ENCODE data around the gene SERP2. TPM values are rescaled to one million over a fixed set of nuclear protein-coding genes. Genes with fewer than 3 reads are reported as not detected.

The SERP2 gene
- total RNA-seq, 1 donor from 2014 or later: 2.8 TPM

- peak overlapping the region; percentile 24 for H3K27ac ChIP-seq
- H3K4me1 ChIP-seq: no peaks in the 10 kb centered on the region
- no peaks in the 10 kb centered on the region for H3K36me3 ChIP-seq
- H3K27me3 ChIP-seq: no peaks in the 10 kb centered on the region
- H3K9me3 ChIP-seq: no peaks in the 10 kb centered on the region
- TF ChIP-seq, protein P1, sequence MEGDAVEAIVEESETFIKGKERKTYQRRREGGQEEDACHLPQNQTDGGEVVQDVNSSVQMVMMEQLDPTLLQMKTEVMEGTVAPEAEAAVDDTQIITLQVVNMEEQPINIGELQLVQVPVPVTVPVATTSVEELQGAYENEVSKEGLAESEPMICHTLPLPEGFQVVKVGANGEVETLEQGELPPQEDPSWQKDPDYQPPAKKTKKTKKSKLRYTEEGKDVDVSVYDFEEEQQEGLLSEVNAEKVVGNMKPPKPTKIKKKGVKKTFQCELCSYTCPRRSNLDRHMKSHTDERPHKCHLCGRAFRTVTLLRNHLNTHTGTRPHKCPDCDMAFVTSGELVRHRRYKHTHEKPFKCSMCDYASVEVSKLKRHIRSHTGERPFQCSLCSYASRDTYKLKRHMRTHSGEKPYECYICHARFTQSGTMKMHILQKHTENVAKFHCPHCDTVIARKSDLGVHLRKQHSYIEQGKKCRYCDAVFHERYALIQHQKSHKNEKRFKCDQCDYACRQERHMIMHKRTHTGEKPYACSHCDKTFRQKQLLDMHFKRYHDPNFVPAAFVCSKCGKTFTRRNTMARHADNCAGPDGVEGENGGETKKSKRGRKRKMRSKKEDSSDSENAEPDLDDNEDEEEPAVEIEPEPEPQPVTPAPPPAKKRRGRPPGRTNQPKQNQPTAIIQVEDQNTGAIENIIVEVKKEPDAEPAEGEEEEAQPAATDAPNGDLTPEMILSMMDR (IDR thresholded peaks at IDR 0.05): no peak
- peak overlapping the region; percentile 58 for H3K4me3 ChIP-seq
- DNase-seq: no peak
- intact Hi-C loops (cut with DNase I): no loop called here
- ATAC-seq: peak; percentile 39
Observed at GRCh38 chr13:44373247-44373600, 400 bp upstream of the SERP2 start.

- intact Hi-C loops (cut with DNase I): no loop called here
- no peaks in the 10 kb centered on the region for H3K4me1 ChIP-seq
- no peak overlapping the region for H3K27ac ChIP-seq
- H3K36me3 ChIP-seq: no peaks in the 10 kb centered on the region
- DNase-seq (no peak), ATAC-seq (no peak)
- TF ChIP-seq, protein P1 (IDR thresholded peaks at IDR 0.05): no peak
- H3K9me3 ChIP-seq: no peaks in the 10 kb centered on the region
- H3K4me3 ChIP-seq: peak overlapping the region; percentile 58
- H3K27me3 ChIP-seq: no peaks in the 10 kb centered on the region
Observed at GRCh38 chr13:44374348-44374712, 706 bp downstream of the SERP2 start.

- intact Hi-C loops (cut with DNase I): no loop called here
- DNase-seq (no peak), ATAC-seq (no peak)
- Histone ChIP-seq H3K9me3 (no peaks in the 10 kb centered on the region), H3K4me1 (no peaks in the 10 kb centered on the region), H3K36me3 (no peaks in the 10 kb centered on the region), H3K27me3 (no peaks in the 10 kb centered on the region), H3K27ac (no peak overlapping the region), H3K4me3 (no peak overlapping the region)
- TF ChIP-seq, protein P1 (IDR thresholded peaks at IDR 0.05): no peak
Observed at GRCh38 chr13:44378277-44378676, 4.7 kb downstream of the SERP2 start.

- ATAC-seq (no peak), DNase-seq (no peak)
- Histone ChIP-seq H3K36me3 (no peaks in the 10 kb centered on the region), H3K27ac (no peak overlapping the region), H3K4me3 (no peak overlapping the region), H3K4me1 (no peaks in the 10 kb centered on the region), H3K27me3 (no peaks in the 10 kb centered on the region), H3K9me3 (no peaks in the 10 kb centered on the region)
- TF ChIP-seq, protein P1 (IDR thresholded peaks at IDR 0.05): no peak
- intact Hi-C loops (cut with DNase I): no loop called here
Observed at GRCh38 chr13:44379885-44380284, 6.3 kb downstream of the SERP2 start.

- Histone ChIP-seq H3K27ac (no peak overlapping the region), H3K9me3 (no peaks in the 10 kb centered on the region), H3K4me3 (no peak overlapping the region), H3K4me1 (no peaks in the 10 kb centered on the region), H3K36me3 (no peaks in the 10 kb centered on the region), H3K27me3 (no peaks in the 10 kb centered on the region)
- DNase-seq (no peak), ATAC-seq (no peak)
- intact Hi-C loops (cut with DNase I): no loop called here
- TF ChIP-seq, protein P1 (IDR thresholded peaks at IDR 0.05): no peak
Observed at GRCh38 chr13:44380404-44381165, 7.0 kb downstream of the SERP2 start.
